ENCODE results near the gene GTPBP6. TPM values are rescaled to one million over a fixed set of nuclear protein-coding genes. Genes with fewer than 3 reads are reported as not detected.
"Not testable (repeated sequence)": the region's sequence is repeated elsewhere in the genome, so short reads cannot be mapped to it uniquely, and the experiment has no call there.

GTPBP6 gene
- total and polyA plus RNA-seq, 2 experiments from 2014 or later = 41.4 to 66.8 TPM

DNA sequence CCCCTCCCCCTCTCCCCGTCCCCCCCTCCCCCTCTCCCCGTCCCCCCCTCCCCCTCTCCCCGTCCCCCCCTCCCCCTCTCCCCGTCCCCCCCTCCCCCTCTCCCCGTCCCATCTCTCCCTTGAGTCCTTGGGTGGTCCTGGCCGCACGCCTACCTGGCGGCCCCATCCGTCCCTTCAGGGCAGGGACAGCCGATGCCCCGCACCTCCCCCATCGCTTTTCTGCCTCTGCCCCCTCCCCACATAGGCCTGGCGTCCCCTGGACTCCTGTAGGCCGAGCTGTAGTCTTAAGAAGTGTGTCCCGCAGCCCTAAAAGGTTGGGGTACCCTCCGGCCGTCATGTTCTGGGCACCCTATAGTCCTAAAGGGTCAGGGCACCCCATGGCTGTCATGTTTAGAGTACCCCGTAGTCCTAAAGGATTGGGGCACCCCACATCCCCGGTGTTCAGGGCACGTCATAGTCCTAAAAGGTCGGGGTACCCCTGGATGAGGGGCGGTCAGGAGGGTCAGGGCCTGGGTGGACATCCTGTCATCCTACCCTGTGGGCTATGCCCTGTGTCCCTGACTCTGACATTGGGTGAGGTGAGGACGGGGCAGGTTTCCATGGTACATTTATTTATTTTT, 10.8 kb upstream of the GTPBP6 start (continued):
- TF ChIP-seq EZH2phosphoT487 (IDR thresholded peaks at IDR 0.05; ENCODE audit: unreplicated experiment) (no peak), ZNF462 (CRISPR knock-in tag; IDR thresholded peaks at IDR 0.05) (no peak)

DNA sequence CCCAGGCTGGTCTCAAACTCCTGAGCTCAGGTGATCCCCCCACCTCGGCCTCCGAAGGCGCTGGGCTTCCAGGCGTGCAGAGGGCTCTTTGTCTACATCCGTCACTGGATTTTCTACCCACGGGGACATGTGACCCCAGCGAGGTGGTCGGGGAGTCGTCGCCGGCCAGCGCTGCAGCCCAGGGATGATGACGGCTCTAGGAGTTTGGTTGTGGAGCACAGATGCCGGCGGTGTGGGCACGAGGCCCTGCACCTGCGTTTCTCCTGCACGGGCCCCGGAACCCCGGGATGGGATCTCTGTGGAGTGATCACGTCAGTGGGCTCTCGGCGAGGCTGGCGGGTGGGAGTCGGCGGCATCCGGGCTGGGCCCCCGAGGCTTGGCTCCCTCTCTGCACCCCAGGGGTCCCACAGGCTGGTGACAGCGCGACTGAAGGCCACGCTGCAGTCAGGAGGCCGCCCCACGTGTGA, 9.1 kb upstream of the GTPBP6 start:
- H2AFZ ChIP-seq = no peak overlapping the region
- H3K27ac Mint-ChIP-seq = no peak overlapping the region
- no peaks in the 10 kb centered on the region for H3K36me3 ChIP-seq (ENCODE audit: insufficient read depth)
- peaks cover 25% of the 10 kb centered on the region; the same call in 2 of the 3 replicates for H3K9me3 Mint-ChIP-seq
- no peaks in the 10 kb centered on the region for H3K79me2 ChIP-seq (replicated peaks; ENCODE audit: insufficient read depth)
- no peak overlapping the region for H3K4me2 ChIP-seq
- H3K4me3 Mint-ChIP-seq = no peak overlapping the region
- H3K4me1 Mint-ChIP-seq = peaks cover 6% of the 10 kb centered on the region; the same call in 2 of the 3 replicates
- peaks cover 41% of the 10 kb centered on the region for H3K27me3 Mint-ChIP-seq (ENCODE audit: insufficient read depth, low read depth, poor library complexity)
- peaks cover 15% of the 10 kb centered on the region; the same call in 1 of the 2 replicates for H3F3A ChIP-seq (replicated peaks; ENCODE audit: low read depth)
- no peak for TF ChIP-seq STAT1 (IDR thresholded peaks at IDR 0.05; ENCODE audit: unreplicated experiment)
- no peak for TF ChIP-seq JUNB (IDR thresholded peaks at IDR 0.05; ENCODE audit: unreplicated experiment)
- TF ChIP-seq ZNF114 (CRISPR knock-in tag; IDR thresholded peaks at IDR 0.05) = no peak
- TF ChIP-seq CREB1 (CRISPR knock-in tag; IDR thresholded peaks at IDR 0.05; ENCODE audit: low read depth) = no peak
- H3K27me3 ChIP-seq (ENCODE audit: insufficient read depth) = 0 out of 2 replicates have a peak, but pooled peaks cover 2% of the 10 kb centered on the region
- no peak overlapping the region for H3K27ac ChIP-seq (ENCODE audit: low read depth)
- ATAC-seq (no peak), DNase-seq (ENCODE audit: low spot score) (no peak)
- peaks cover 7% of the 10 kb centered on the region; the same call in 1 of the 3 replicates for H3K36me3 Mint-ChIP-seq (ENCODE audit: low read depth)
- H3K4me1 ChIP-seq (ENCODE audit: insufficient read depth) = no peaks in the 10 kb centered on the region; the same call in 1 of the 2 replicates
- H3K9me2 ChIP-seq (ENCODE audit: insufficient read depth) = no peaks in the 10 kb centered on the region
- H3K4me3 ChIP-seq = no peak overlapping the region
- peaks cover 5% of the 10 kb centered on the region; the same call in 1 of the 2 replicates for H4K20me1 ChIP-seq (replicated peaks; ENCODE audit: insufficient read depth)

DNA sequence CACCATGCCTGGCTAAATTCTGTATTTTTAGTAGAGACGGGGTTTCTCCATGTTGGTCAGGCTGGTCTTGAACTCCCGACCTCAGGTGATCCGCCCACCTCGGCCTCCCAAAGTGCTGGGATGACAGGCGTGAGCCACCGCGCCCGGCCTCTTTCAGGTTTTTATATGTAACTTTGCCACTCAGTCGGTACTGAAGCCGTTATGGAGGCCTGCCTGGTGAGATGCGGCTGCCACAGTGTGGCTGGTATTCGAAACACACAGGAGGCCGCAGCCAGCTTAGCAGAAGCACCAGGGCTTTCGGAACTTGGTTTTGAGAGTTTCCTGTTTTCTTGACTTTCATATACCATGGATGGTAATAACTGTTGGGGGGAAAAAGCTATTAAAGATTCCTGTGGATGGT, 6.1 kb upstream of the GTPBP6 start:
- Mint-ChIP-seq H3K27me3 (ENCODE audit: insufficient read depth, low read depth, poor library complexity) (peaks cover 32% of the 10 kb centered on the region), H3K9me3 (peaks cover 20% of the 10 kb centered on the region; the same call in 2 of the 3 replicates)
- H3K4me1 Mint-ChIP-seq; ATAC-seq; H3K36me3 ChIP-seq (ENCODE audit: insufficient read depth); H3K4me1 ChIP-seq (ENCODE audit: insufficient read depth); H3K79me2 ChIP-seq (replicated peaks; ENCODE audit: insufficient read depth); H4K20me1 ChIP-seq (replicated peaks; ENCODE audit: insufficient read depth); DNase-seq (ENCODE audit: low spot score); H3K27ac ChIP-seq (ENCODE audit: low read depth); H2AFZ ChIP-seq; H3K4me3 Mint-ChIP-seq; H3K9me2 ChIP-seq (ENCODE audit: insufficient read depth); H3K36me3 Mint-ChIP-seq (ENCODE audit: low read depth); H3K27me3 ChIP-seq (ENCODE audit: insufficient read depth); H3K27ac Mint-ChIP-seq: not testable (repeated sequence)
- Histone ChIP-seq H3F3A (replicated peaks; ENCODE audit: low read depth) (peaks cover 24% of the 10 kb centered on the region; the same call in 1 of the 2 replicates), H3K4me3 (0 out of 2 replicates have a peak overlapping the region, but pooled peaks have one; percentile 53), H3K4me2 (peak overlapping the region; percentile 86; the same call in 1 of the 2 replicates)
